Measurements from ENCODE around the gene RAPGEF6. TPM values are rescaled to one million over a fixed set of nuclear protein-coding genes. Genes with fewer than 3 reads are reported as not detected.

Gene RAPGEF6
- total RNA-seq, 1 experiment from 2014 or later, result 20.8 TPM

DNA sequence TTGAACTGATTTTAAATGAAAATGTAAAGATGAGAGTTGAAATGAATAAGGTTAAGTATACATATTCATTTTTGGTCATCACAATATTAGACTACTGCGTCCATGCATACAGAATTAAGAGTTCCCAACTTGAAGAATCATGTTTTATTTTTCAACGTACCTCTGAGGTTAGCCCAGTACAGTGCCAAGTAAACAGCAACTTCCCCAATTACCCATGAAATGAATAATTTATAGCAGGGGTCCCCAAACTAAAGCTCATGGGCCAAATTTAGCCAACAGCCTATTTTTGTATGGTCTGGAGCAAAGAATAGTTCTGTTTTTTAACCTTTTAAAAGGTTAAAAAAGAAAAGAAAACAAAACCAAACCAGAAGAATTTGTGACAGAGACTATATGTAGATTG lies 203.2 kb downstream of the RAPGEF6 start:
- no peaks in the 10 kb centered on the region for H3K27me3 ChIP-seq (replicated peaks)
- H3K27ac ChIP-seq, result no peak overlapping the region
- no peaks in the 10 kb centered on the region for H3K9me3 ChIP-seq (replicated peaks)
- peaks cover 76% of the 10 kb centered on the region for H3K36me3 ChIP-seq
- H3K4me3 ChIP-seq, result no peak overlapping the region
- H3K4me1 ChIP-seq (replicated peaks), result no peaks in the 10 kb centered on the region
- no peak for DNase-seq (ENCODE audit: low read depth in 1 of 2, low spot score in 2 of 2)

GRCh38 chr5:131430794-131431193 lies 204.2 kb downstream of the RAPGEF6 start:
- H3K9me3 ChIP-seq (replicated peaks), result no peaks in the 10 kb centered on the region
- DNase-seq (ENCODE audit: low read depth in 1 of 2, low spot score in 2 of 2), result no peak
- peaks cover 76% of the 10 kb centered on the region for H3K36me3 ChIP-seq
- H3K4me1 ChIP-seq (replicated peaks), result no peaks in the 10 kb centered on the region
- no peak overlapping the region for H3K27ac ChIP-seq
- no peak overlapping the region for H3K4me3 ChIP-seq
- no peaks in the 10 kb centered on the region for H3K27me3 ChIP-seq (replicated peaks)

- Histone ChIP-seq H3K27me3 (replicated peaks) (no peaks in the 10 kb centered on the region), H3K4me3 (no peak overlapping the region), H3K4me1 (replicated peaks) (no peaks in the 10 kb centered on the region), H3K36me3 (peaks cover 53% of the 10 kb centered on the region), H3K9me3 (replicated peaks) (no peaks in the 10 kb centered on the region), H3K27ac (no peak overlapping the region)
- no peak for DNase-seq (ENCODE audit: low read depth in 1 of 2, low spot score in 2 of 2)
These were observed 209.0 kb downstream of the RAPGEF6 start for GRCh38 chr5:131426011-131426410.

DNA sequence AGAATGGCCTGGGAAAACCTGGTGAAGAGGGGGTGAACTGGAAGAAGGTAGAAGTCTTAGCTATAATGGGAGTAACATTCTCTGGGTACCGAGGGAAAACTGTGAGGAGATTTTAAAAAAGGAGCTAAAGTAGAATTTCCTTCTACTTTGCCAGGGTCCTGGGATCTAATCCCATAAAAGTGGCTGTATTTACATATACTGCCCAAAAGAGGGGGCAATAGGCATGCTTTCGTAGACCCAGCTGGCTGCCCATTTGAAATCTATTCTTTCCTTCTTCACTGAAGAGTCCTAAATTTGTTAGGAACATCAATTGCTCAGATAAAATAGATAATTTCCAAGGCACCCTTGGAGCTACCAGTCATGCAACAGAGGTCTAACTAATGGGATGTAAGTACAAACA lies 212.0 kb downstream of the RAPGEF6 start:
- no peaks in the 10 kb centered on the region for H3K9me3 ChIP-seq (replicated peaks)
- no peak overlapping the region for H3K4me3 ChIP-seq
- no peak overlapping the region for H3K27ac ChIP-seq
- no peaks in the 10 kb centered on the region for H3K4me1 ChIP-seq (replicated peaks)
- H3K36me3 ChIP-seq, result peaks cover 28% of the 10 kb centered on the region
- peak in 1 of 2 experiments; percentile 21 for DNase-seq (ENCODE audit: low read depth in 1 of 2, low spot score in 2 of 2)
- H3K27me3 ChIP-seq (replicated peaks), result no peaks in the 10 kb centered on the region

DNA sequence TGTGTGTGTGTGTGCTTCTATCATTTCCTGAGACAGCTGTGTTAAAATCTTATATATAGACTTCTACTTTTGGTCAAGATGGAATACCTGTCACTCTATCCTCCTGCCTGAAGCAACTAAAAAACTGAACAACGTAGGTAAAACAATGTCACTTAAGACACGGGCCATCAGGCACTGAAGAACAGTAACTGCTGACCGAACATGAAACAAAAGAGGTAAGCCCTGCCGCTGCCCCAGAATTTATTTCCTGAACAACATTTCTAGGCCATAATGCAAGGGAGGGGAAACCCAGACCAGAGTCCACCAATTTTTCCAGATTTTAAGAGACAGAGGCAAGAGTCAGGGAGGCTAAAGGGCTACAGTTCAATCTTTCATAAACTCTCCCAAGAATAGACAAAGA lies 215.2 kb downstream of the RAPGEF6 start:
- H3K27ac ChIP-seq, result no peak overlapping the region
- H3K4me1 ChIP-seq (replicated peaks), result no peaks in the 10 kb centered on the region
- no peaks in the 10 kb centered on the region for H3K27me3 ChIP-seq (replicated peaks)
- H3K36me3 ChIP-seq, result peaks cover 7% of the 10 kb centered on the region; the same call in 1 of the 2 replicates
- H3K4me3 ChIP-seq, result no peak overlapping the region
- no peaks in the 10 kb centered on the region for H3K9me3 ChIP-seq (replicated peaks)
- DNase-seq (ENCODE audit: low read depth in 1 of 2, low spot score in 2 of 2), result no peak

- no peak for DNase-seq (ENCODE audit: low read depth in 1 of 2, low spot score in 2 of 2)
- H3K27ac ChIP-seq, result no peak overlapping the region
- peaks cover 4% of the 10 kb centered on the region; the same call in 1 of the 2 replicates for H3K36me3 ChIP-seq
- no peaks in the 10 kb centered on the region; the same call in 1 of the 2 replicates for H3K9me3 ChIP-seq (replicated peaks)
- H3K4me3 ChIP-seq, result no peak overlapping the region
- H3K4me1 ChIP-seq (replicated peaks), result no peaks in the 10 kb centered on the region
- H3K27me3 ChIP-seq (replicated peaks), result no peaks in the 10 kb centered on the region
These were observed 216.2 kb downstream of the RAPGEF6 start for GRCh38 chr5:131418846-131419245.

DNA sequence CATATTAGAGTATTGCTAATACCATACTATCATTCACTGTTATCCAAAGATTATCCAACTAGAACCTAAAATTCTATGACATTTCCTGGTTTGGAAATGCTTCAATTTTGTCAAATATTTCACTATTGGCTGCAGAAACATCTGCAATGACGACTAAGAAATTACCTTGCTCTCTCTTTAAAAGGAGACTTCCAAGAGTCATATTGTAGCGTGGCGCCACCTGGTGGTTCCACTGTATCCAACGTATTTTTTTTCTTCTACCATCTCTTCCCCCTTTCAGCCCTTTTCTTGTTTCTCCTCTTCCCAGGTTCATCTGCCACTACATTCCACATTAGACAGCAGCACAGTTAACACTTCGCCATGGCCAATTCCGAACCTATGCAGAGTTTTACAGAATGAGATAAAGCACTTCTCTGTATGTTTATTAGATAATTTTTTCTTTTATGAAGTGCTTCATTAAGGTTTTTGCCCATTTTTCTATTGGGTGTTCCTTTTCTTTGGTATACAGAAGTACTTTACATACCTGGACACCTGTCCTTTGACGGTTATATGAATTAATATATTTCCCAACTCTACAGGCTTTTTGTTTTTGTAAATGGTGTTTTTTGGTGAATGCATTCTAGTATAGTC lies 217.7 kb downstream of the RAPGEF6 start:
- H3K27ac ChIP-seq, result no peak overlapping the region
- no peak overlapping the region for H3K4me3 ChIP-seq
- H3K27me3 ChIP-seq (replicated peaks), result no peaks in the 10 kb centered on the region
- no peaks in the 10 kb centered on the region for H3K4me1 ChIP-seq (replicated peaks)
- no peaks in the 10 kb centered on the region; the same call in 1 of the 2 replicates for H3K9me3 ChIP-seq (replicated peaks)
- DNase-seq (ENCODE audit: low read depth in 1 of 2, low spot score in 2 of 2), result peak; percentile 72 to 81
- peaks cover 4% of the 10 kb centered on the region; the same call in 1 of the 2 replicates for H3K36me3 ChIP-seq

DNA sequence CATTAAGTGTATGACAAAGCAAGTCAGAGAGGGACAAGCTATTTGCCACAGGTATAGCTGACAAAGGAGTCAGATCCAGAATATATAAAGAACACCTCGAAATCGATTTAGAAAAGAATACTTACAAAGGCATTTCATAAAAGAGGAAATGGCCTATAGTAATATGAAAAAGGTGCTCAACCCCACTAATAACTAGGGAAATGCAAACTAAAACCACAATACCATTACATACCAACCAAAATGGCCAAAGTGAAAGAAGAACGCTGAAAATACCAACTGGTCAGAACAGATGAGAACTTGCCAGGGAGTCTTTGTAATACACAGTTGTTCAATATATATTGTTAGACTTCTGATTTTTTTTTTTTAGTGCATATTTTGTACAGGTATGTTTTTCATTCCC lies 218.3 kb downstream of the RAPGEF6 start:
- Histone ChIP-seq H3K4me3 (no peak overlapping the region), H3K36me3 (no peaks in the 10 kb centered on the region; the same call in 1 of the 2 replicates), H3K27me3 (replicated peaks) (no peaks in the 10 kb centered on the region), H3K9me3 (replicated peaks) (no peaks in the 10 kb centered on the region; the same call in 1 of the 2 replicates), H3K4me1 (replicated peaks) (no peaks in the 10 kb centered on the region), H3K27ac (no peak overlapping the region)
- DNase-seq (ENCODE audit: low read depth in 1 of 2, low spot score in 2 of 2), result no peak

GRCh38 chr5:131413605-131414559 lies 221.1 kb downstream of the RAPGEF6 start:
- Histone ChIP-seq H3K4me1 (replicated peaks) (no peaks in the 10 kb centered on the region), H3K27me3 (replicated peaks) (no peaks in the 10 kb centered on the region), H3K9me3 (replicated peaks) (no peaks in the 10 kb centered on the region; the same call in 1 of the 2 replicates), H3K27ac (no peak overlapping the region), H3K4me3 (no peak overlapping the region), H3K36me3 (no peaks in the 10 kb centered on the region)
- no peak for DNase-seq (ENCODE audit: low read depth in 1 of 2, low spot score in 2 of 2)

DNA sequence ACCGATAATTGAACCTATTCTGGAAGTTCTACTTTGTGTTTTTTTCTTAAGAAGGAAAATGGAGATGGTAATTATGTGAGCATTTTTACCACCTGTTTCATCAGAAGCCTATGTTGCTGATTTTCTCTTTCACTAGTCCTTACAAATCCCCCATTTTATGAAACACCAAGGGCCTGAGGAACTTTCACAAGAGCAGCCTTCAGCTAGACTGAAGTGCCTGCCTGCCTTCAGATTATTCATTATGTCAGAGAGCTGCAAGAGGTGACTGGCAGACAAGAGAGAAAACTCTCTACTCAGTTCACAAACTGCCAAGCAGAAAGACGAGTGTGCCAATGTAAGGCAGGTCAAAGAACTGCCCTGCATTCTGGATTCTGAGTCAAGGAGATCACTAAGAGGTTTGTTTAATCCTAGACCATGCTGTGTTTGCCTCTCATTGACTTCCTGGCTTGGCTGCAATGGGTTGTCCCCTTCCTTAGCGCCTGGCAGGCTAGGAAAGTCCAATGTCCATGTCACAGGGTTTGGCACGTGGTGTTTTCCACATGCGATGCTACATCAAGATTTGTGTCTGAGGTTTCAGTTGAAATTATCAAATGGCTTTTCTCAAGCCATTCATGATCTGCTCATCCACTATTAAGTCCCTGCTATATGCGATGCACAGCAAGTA lies 227.9 kb downstream of the RAPGEF6 start:
- H3K4me3 ChIP-seq, result no peak overlapping the region

GRCh38 chr5:131406076-131406475 lies 229.0 kb downstream of the RAPGEF6 start:
- no peak for DNase-seq (ENCODE audit: low read depth in 1 of 2, low spot score in 2 of 2)
- Histone ChIP-seq H3K27me3 (replicated peaks) (no peaks in the 10 kb centered on the region), H3K27ac (no peak overlapping the region), H3K4me3 (no peak overlapping the region), H3K4me1 (replicated peaks) (no peaks in the 10 kb centered on the region), H3K36me3 (peaks cover 20% of the 10 kb centered on the region), H3K9me3 (replicated peaks) (no peaks in the 10 kb centered on the region; the same call in 1 of the 2 replicates)

More for the DNA sequence above, 227.9 kb downstream of the RAPGEF6 start:
- Histone ChIP-seq H3K9me3 (replicated peaks) (no peaks in the 10 kb centered on the region; the same call in 1 of the 2 replicates), H3K36me3 (peaks cover 17% of the 10 kb centered on the region), H3K27me3 (replicated peaks) (no peaks in the 10 kb centered on the region), H3K4me1 (replicated peaks) (no peaks in the 10 kb centered on the region), H3K27ac (no peak overlapping the region)
- no peak for DNase-seq (ENCODE audit: low read depth in 1 of 2, low spot score in 2 of 2)

GRCh38 chr5:131405674-131406073 lies 229.4 kb downstream of the RAPGEF6 start:
- DNase-seq (ENCODE audit: low read depth in 1 of 2, low spot score in 2 of 2), result no peak
- Histone ChIP-seq H3K27me3 (replicated peaks) (no peaks in the 10 kb centered on the region), H3K27ac (no peak overlapping the region), H3K36me3 (peaks cover 20% of the 10 kb centered on the region), H3K9me3 (replicated peaks) (no peaks in the 10 kb centered on the region; the same call in 1 of the 2 replicates), H3K4me1 (replicated peaks) (no peaks in the 10 kb centered on the region), H3K4me3 (no peak overlapping the region)

DNA sequence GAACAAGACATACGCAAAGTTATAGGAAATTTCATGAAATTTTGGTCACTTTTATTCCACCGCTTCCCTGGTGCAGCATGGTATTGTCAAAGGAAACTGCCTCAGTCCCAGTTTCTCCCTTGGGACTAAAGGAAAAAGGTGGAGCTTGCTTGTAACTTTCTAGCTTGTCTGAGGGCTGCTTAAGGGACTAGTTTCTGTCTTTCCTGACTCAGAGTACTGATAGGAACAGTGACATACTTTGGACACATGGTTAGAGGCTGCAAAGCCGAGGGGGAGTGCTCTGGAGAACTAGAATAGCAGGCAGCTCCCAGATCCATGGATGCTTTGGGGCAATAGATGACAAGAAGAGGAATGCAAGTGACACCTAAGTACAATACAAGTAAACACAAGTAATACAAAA lies 234.4 kb downstream of the RAPGEF6 start:
- Histone ChIP-seq H3K4me3 (no peak overlapping the region), H3K36me3 (peaks cover 40% of the 10 kb centered on the region), H3K27me3 (replicated peaks) (no peaks in the 10 kb centered on the region), H3K4me1 (replicated peaks) (no peaks in the 10 kb centered on the region), H3K27ac (no peak overlapping the region), H3K9me3 (replicated peaks) (no peaks in the 10 kb centered on the region; the same call in 1 of the 2 replicates)
- DNase-seq (ENCODE audit: low read depth in 1 of 2, low spot score in 2 of 2), result no peak

Measured in SJSA1 (cell line).